Brain microvascular endothelial cell (primary cell): ENCODE data around the gene SPDYE4.

Experiments
- DNase-seq: peaks from one replicate; pipeline ENCODE4 v3.0.0-alpha.2; 2020
- H3K27ac ChIP-seq: fragments of 250-450 bp; sonication (Bioruptor Pico); 2 replicates; pipeline ENCODE4 v1.5.1; 2020; ENCODE audit warnings: mild to moderate bottlenecking, moderate library complexity
- H3K27me3 ChIP-seq: fragments of 250-450 bp; sonication (Bioruptor Pico); replicated peaks from 2 replicates; pipeline ENCODE4 v1.5.1; 2020; ENCODE audit warnings: mild to moderate bottlenecking
- H3K36me3 ChIP-seq: fragments of 250-450 bp; sonication (Bioruptor Pico); replicated peaks from 2 replicates; pipeline ENCODE4 v1.5.1; 2020; ENCODE audit warnings: mild to moderate bottlenecking
- H3K4me3 ChIP-seq: 2 replicates; pipeline ENCODE4 v1.5.1; 2011; ENCODE audit warnings: low read depth, mild to moderate bottlenecking, control low read depth, low read length, moderate library complexity
- CTCF ChIP-seq: IDR thresholded peaks from 2 replicates; pipeline ENCODE4 v1.5.1; 2011; ENCODE audit warnings: low read depth, mild to moderate bottlenecking, moderate library complexity, low read length, control low read depth, inconsistent platforms; ENCODE audit errors: missing control alignments
- in situ Hi-C: cut with HindIII; loops from 2 replicates; pipeline ENCODE4 v1.10.0; 2017; ENCODE audit warnings: low sequenced_read_pairs, low pct_ligation_motif_present

SPDYE4 gene

GRCh38 chr17:8789743-8790142 is 31.4 kb upstream of the SPDYE4 start:
- no peak overlapping the region for H3K27ac ChIP-seq
- no peak for TF ChIP-seq CTCF
- H3K27me3 ChIP-seq, result no peaks in the 10 kb centered on the region
- in situ Hi-C loops, result no loop called here
- no peak for DNase-seq
- no peaks in the 10 kb centered on the region for H3K36me3 ChIP-seq
- H3K4me3 ChIP-seq, result no peak overlapping the region

GRCh38 chr17:8788998-8789397 is 30.7 kb upstream of the SPDYE4 start:
- Histone ChIP-seq H3K27ac (no peak overlapping the region), H3K27me3 (no peaks in the 10 kb centered on the region), H3K36me3 (no peaks in the 10 kb centered on the region), H3K4me3 (no peak overlapping the region)
- TF ChIP-seq CTCF, result no peak
- DNase-seq, result no peak
- in situ Hi-C loops, result no loop called here

GRCh38 chr17:8785547-8786413 is 27.4 kb upstream of the SPDYE4 start:
- H3K36me3 ChIP-seq, result no peaks in the 10 kb centered on the region
- H3K27ac ChIP-seq, result no peak overlapping the region
- in situ Hi-C loops, result no loop called here
- H3K4me3 ChIP-seq, result no peak overlapping the region
- TF ChIP-seq CTCF, result peak; percentile 93
- no peaks in the 10 kb centered on the region for H3K27me3 ChIP-seq
- peak; percentile 67 for DNase-seq

GRCh38 chr17:8782176-8782575 is 23.8 kb upstream of the SPDYE4 start:
- Histone ChIP-seq H3K27me3 (no peaks in the 10 kb centered on the region), H3K4me3 (no peak overlapping the region), H3K27ac (no peak overlapping the region), H3K36me3 (no peaks in the 10 kb centered on the region)
- DNase-seq, result no peak
- no peak for TF ChIP-seq CTCF
- in situ Hi-C loops, result no loop called here

- no peak for DNase-seq
Observed at GRCh38 chr17:8781776-8782175, 23.4 kb upstream of the SPDYE4 start.

More at GRCh38 chr17:8781776-8782175, 23.4 kb upstream of the SPDYE4 start:
- in situ Hi-C loops, result no loop called here
- H3K4me3 ChIP-seq, result no peak overlapping the region
- no peak overlapping the region for H3K27ac ChIP-seq
- no peaks in the 10 kb centered on the region for H3K36me3 ChIP-seq
- no peaks in the 10 kb centered on the region for H3K27me3 ChIP-seq
- TF ChIP-seq CTCF, result no peak
